ENCODE measurements around the gene RLN3. TPM values are rescaled to one million over a fixed set of nuclear protein-coding genes. Genes with fewer than 3 reads are reported as not detected.

The RLN3 gene
- total and polyA plus RNA-seq, 9 of the 15 experiments (the other 6 are each of a cell fraction or from before 2014, with no cell fraction given): 0.31 to 1.2 (median 0.71) TPM; not detected in 6

DNA sequence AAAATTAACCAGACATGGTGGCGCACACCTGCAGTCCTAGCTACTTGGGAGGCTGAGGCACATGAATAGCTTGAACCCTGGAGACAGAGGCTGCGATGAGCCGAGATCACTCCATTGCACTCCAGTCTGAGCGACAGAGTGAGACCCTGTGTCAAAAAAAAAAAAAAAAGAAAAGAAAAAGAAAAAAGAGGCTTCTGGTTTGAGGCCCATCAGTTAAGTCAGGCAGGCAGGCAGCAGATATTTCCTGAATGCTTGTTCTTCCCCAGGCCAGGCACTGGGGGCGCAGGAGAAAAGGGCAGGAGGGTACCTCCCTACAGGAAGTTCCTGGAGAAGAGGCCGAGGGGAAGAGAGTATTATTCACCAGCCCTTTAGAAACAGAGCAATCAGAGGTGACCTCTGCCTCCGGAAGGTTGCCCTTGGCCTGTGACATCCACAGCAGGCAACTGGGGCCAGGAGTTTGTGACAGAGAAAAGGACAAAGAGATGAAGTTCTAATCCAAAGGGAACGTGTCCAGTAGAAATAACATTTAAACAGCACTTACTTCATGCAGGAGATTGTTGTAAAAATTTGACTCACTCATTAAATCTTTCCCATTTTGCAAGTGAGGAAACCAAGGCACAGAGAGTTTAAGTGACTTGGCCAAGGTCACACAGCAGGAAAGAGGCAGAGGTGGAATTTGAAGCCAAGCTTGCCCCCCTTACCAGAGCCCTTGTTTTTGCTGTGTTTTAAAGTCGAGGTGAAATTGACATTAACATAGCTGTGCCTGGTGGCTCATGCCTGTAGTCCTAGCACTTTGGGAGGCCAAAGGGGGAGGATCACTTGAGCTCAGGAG, 4.3 kb upstream of the RLN3 start (continued):
- TF ChIP-seq ILK (tag; IDR thresholded peaks at IDR 0.05; ENCODE audit: borderline replicate concordance, low read depth) (no peak), SIX5 (IDR thresholded peaks at IDR 0.05; ENCODE audit: borderline replicate concordance in 1 of 2, insufficient read depth in 1 of 2, low read depth in 1 of 2, low read length in 2 of 2) (no peak), ZNF592 (IDR thresholded peaks at IDR 0.05) (peak; percentile 33; the same call in 1 of the 2 replicates), ZFP36 (IDR thresholded peaks at IDR 0.05; ENCODE audit: low read depth, low read length, partially characterized antibody) (peak; percentile 78), ZKSCAN3 (CRISPR knock-in tag; IDR thresholded peaks at IDR 0.05) (no peak), LEF1 (IDR thresholded peaks at IDR 0.05) (no peak), CBX5 (IDR thresholded peaks at IDR 0.05; ENCODE audit: borderline replicate concordance, low read depth) (no peak), ZNF253 (CRISPR knock-in tag; conservative IDR thresholded peaks at IDR 0.05) (no peak), ESRRA (IDR thresholded peaks at IDR 0.05; ENCODE audit: borderline replicate concordance, low read depth) (peak; percentile 98), ARID1B (IDR thresholded peaks at IDR 0.05) (0 out of 2 replicates have a peak, but pooled peaks have one; percentile 14), SIN3B (IDR thresholded peaks at IDR 0.05; ENCODE audit: low read depth) (no peak), MLX (CRISPR knock-in tag; conservative IDR thresholded peaks at IDR 0.05) (no peak), ZBTB5 (IDR thresholded peaks at IDR 0.05) (no peak), ZBTB7A (IDR thresholded peaks at IDR 0.05; ENCODE audit: borderline replicate concordance, control insufficient read depth, low read depth, low read length) (peak; percentile 49; the same call in 1 of the 2 replicates), ETV5 (CRISPR knock-in tag; IDR thresholded peaks at IDR 0.05; ENCODE audit: low read depth) (peak; percentile 80), SRSF3 (IDR thresholded peaks at IDR 0.05; ENCODE audit: insufficient read depth, low read length) (no peak), ZNF444 (CRISPR knock-in tag; IDR thresholded peaks at IDR 0.05) (no peak), FOXP1 (CRISPR knock-in tag; IDR thresholded peaks at IDR 0.05) (no peak)
- TF ChIP-seq, protein P1, sequence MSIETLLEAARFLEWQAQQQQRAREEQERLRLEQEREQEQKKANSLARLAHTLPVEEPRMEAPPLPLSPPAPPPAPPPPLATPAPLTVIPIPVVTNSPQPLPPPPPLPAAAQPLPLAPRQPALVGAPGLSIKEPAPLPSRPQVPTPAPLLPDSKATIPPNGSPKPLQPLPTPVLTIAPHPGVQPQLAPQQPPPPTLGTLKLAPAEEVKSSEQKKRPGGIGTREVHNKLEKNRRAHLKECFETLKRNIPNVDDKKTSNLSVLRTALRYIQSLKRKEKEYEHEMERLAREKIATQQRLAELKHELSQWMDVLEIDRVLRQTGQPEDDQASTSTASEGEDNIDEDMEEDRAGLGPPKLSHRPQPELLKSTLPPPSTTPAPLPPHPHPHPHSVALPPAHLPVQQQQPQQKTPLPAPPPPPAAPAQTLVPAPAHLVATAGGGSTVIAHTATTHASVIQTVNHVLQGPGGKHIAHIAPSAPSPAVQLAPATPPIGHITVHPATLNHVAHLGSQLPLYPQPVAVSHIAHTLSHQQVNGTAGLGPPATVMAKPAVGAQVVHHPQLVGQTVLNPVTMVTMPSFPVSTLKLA (conservative IDR thresholded peaks at IDR 0.05): no peak

Data from K562 (cell line).